ENCODE results near the gene MNT. TPM values are rescaled to one million over a fixed set of nuclear protein-coding genes. Genes with fewer than 3 reads are reported as not detected.

The MNT gene
- total RNA-seq, 1 donor from 2014 or later, result 9.9 TPM

- no peaks in the 10 kb centered on the region for H3K4me1 ChIP-seq
- H3K27me3 ChIP-seq (ENCODE audit: low read depth), result no peaks in the 10 kb centered on the region
- H3K9me3 ChIP-seq (replicated peaks), result no peaks in the 10 kb centered on the region
- peaks cover 89% of the 10 kb centered on the region for H3K36me3 ChIP-seq
- no peak for DNase-seq
- no peak overlapping the region for H3K4me3 ChIP-seq
- no peak for TF ChIP-seq CTCF (IDR thresholded peaks at IDR 0.05; ENCODE audit: borderline replicate concordance)
- H3K27ac ChIP-seq (replicated peaks), result no peak overlapping the region
- intact Hi-C loops (cut with micrococcal nuclease), result no loop called here
Measured at GRCh38 chr17:2375406-2375805, 25.5 kb downstream of the MNT start.

GRCh38 chr17:2374549-2375285 is 26.1 kb downstream of the MNT start:
- peaks cover 82% of the 10 kb centered on the region for H3K36me3 ChIP-seq
- H3K4me1 ChIP-seq, result peaks cover 5% of the 10 kb centered on the region
- no peaks in the 10 kb centered on the region for H3K27me3 ChIP-seq (ENCODE audit: low read depth)
- no peak for DNase-seq
- no peaks in the 10 kb centered on the region for H3K9me3 ChIP-seq (replicated peaks)
- TF ChIP-seq CTCF (IDR thresholded peaks at IDR 0.05; ENCODE audit: borderline replicate concordance), result no peak
- H3K4me3 ChIP-seq, result no peak overlapping the region
- intact Hi-C loops (cut with micrococcal nuclease), result no loop called here
- no peak overlapping the region for H3K27ac ChIP-seq (replicated peaks)

GRCh38 chr17:2373179-2373578 is 27.7 kb downstream of the MNT start:
- H3K4me1 ChIP-seq, result peaks cover 20% of the 10 kb centered on the region
- H3K4me3 ChIP-seq, result no peak overlapping the region
- H3K9me3 ChIP-seq (replicated peaks), result no peaks in the 10 kb centered on the region
- intact Hi-C loops (cut with micrococcal nuclease), result no loop called here
- no peak overlapping the region for H3K27ac ChIP-seq (replicated peaks)
- no peak for DNase-seq
- no peaks in the 10 kb centered on the region for H3K27me3 ChIP-seq (ENCODE audit: low read depth)
- H3K36me3 ChIP-seq, result peaks cover 68% of the 10 kb centered on the region
- TF ChIP-seq CTCF (IDR thresholded peaks at IDR 0.05; ENCODE audit: borderline replicate concordance), result no peak

- peaks cover 63% of the 10 kb centered on the region for H3K36me3 ChIP-seq
- no peak for TF ChIP-seq CTCF (IDR thresholded peaks at IDR 0.05; ENCODE audit: borderline replicate concordance)
- intact Hi-C loops (cut with micrococcal nuclease), result no loop called here
Measured at GRCh38 chr17:2372681-2373080, 28.2 kb downstream of the MNT start.

DNA sequence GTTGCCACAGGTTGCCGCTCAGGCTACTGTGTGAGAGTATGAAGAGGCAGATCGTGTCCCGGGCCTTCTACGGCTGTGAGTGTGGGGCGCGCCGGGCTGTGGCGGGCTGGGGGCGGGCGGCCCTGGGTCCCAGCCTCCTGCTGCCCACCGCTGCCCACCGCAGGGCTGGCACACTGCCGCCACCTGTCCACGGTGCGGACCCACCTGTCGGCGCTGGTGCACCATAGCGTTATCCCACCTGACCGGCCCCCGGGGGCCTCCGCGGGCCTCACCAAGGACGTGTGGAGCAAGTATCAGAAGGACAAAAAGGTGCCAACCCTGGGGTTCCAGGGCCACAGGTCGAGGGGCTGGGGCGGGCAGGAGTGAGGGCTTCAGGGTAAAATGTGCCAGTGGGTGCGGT is 28.7 kb downstream of the MNT start:
- no peak for DNase-seq

More at GRCh38 chr17:2372681-2373080, 28.2 kb downstream of the MNT start:
- no peaks in the 10 kb centered on the region for H3K9me3 ChIP-seq (replicated peaks)
- no peak overlapping the region for H3K4me3 ChIP-seq
- H3K27me3 ChIP-seq (ENCODE audit: low read depth), result no peaks in the 10 kb centered on the region
- H3K4me1 ChIP-seq, result peaks cover 25% of the 10 kb centered on the region
- H3K27ac ChIP-seq (replicated peaks), result no peak overlapping the region
- no peak for DNase-seq

More for the DNA sequence above, 28.7 kb downstream of the MNT start:
- Histone ChIP-seq H3K4me1 (peaks cover 30% of the 10 kb centered on the region), H3K4me3 (no peak overlapping the region), H3K27me3 (ENCODE audit: low read depth) (no peaks in the 10 kb centered on the region), H3K27ac (replicated peaks) (no peak overlapping the region), H3K36me3 (peaks cover 62% of the 10 kb centered on the region), H3K9me3 (replicated peaks) (no peaks in the 10 kb centered on the region)
- intact Hi-C loops (cut with micrococcal nuclease), result no loop called here
- TF ChIP-seq CTCF (IDR thresholded peaks at IDR 0.05; ENCODE audit: borderline replicate concordance), result no peak

Data from left ventricle myocardium inferior (tissue), 1 donor.